Embryonic facial prominence (tissue), 1 donor: Measurements from ENCODE around the gene HPF1.
"Not testable (repeated sequence)": the region's sequence is repeated elsewhere in the genome, so short reads cannot be mapped to it uniquely, and the experiment has no call there.

Experiments
- DNase-seq: peaks from one replicate; pipeline ENCODE4 v3.0.0-alpha.2; 2016; ENCODE audit errors: extremely low spot score

The HPF1 gene

GRCh38 chr4:169738604-169739003 lies 19.1 kb downstream of the HPF1 start:
- not testable (repeated sequence) for DNase-seq

GRCh38 chr4:169730564-169730963 lies 27.2 kb downstream of the HPF1 start:
- no peak for DNase-seq

- DNase-seq: no peak
Measured at GRCh38 chr4:169727616-169728015, 30.1 kb downstream of the HPF1 start.

- DNase-seq: no peak
Measured at GRCh38 chr4:169724260-169724659, 33.5 kb downstream of the HPF1 start.

- DNase-seq: no peak
Measured at GRCh38 chr4:169723207-169723965, 34.4 kb downstream of the HPF1 start.

GRCh38 chr4:169720529-169720928 lies 37.2 kb downstream of the HPF1 start:
- no peak for DNase-seq

GRCh38 chr4:169716677-169717076 lies 41.1 kb downstream of the HPF1 start:
- no peak for DNase-seq

- DNase-seq: no peak
Measured at GRCh38 chr4:169715826-169716225, 41.9 kb downstream of the HPF1 start.

- no peak for DNase-seq
Measured at GRCh38 chr4:169707958-169708643, 49.6 kb downstream of the HPF1 start.

- no peak for DNase-seq
Measured at GRCh38 chr4:169698331-169698730, 59.4 kb downstream of the HPF1 start.

- no peak for DNase-seq
Measured at GRCh38 chr4:169690787-169691186, 67.0 kb downstream of the HPF1 start.

GRCh38 chr4:169689681-169690080 lies 68.1 kb downstream of the HPF1 start:
- no peak for DNase-seq

- DNase-seq: no peak
Measured at GRCh38 chr4:169682372-169683047, 75.2 kb downstream of the HPF1 start.
